ENCODE data around the gene PGLYRP2. TPM values are rescaled to one million over a fixed set of nuclear protein-coding genes. Genes with fewer than 3 reads are reported as not detected.
A peak's percentile ranks its signal among the peaks of the same experiment; 100 is the strongest.

PGLYRP2 gene
- total RNA-seq, 1 donor from 2014 or later, result not detected

GRCh38 chr19:15463861-15464371, 15.4 kb downstream of the PGLYRP2 start:
- intact Hi-C loops (cut with DNase I), result no loop called here
- H3K27ac ChIP-seq, result peak overlapping the region; percentile 78
- TF ChIP-seq CTCF (IDR thresholded peaks at IDR 0.05), result no peak
- peaks cover 6% of the 10 kb centered on the region for H3K4me1 ChIP-seq
- peaks cover 16% of the 10 kb centered on the region for H3K27me3 ChIP-seq
- ATAC-seq (peak; percentile 76), DNase-seq (no peak)
- peaks cover 12% of the 10 kb centered on the region for H3K36me3 ChIP-seq
- peak overlapping the region; percentile 56 for H3K4me3 ChIP-seq
- H3K9me3 ChIP-seq, result no peaks in the 10 kb centered on the region

- no peak for ATAC-seq
- TF ChIP-seq CTCF (IDR thresholded peaks at IDR 0.05), result no peak
- H3K9me3 ChIP-seq, result no peaks in the 10 kb centered on the region
- peaks cover 5% of the 10 kb centered on the region for H3K27me3 ChIP-seq
- intact Hi-C loops (cut with DNase I), result no loop called here
- peaks cover 5% of the 10 kb centered on the region for H3K4me1 ChIP-seq
- no peak for DNase-seq
- H3K36me3 ChIP-seq, result peaks cover 12% of the 10 kb centered on the region
- no peak overlapping the region for H3K4me3 ChIP-seq
- H3K27ac ChIP-seq, result no peak overlapping the region
Observed at GRCh38 chr19:15461694-15462093, 17.6 kb downstream of the PGLYRP2 start.

- Histone ChIP-seq H3K27ac (no peak overlapping the region), H3K4me3 (no peak overlapping the region), H3K9me3 (no peaks in the 10 kb centered on the region), H3K36me3 (peaks cover 12% of the 10 kb centered on the region), H3K4me1 (peaks cover 2% of the 10 kb centered on the region), H3K27me3 (peaks cover 17% of the 10 kb centered on the region)
- TF ChIP-seq CTCF (IDR thresholded peaks at IDR 0.05), result no peak
- intact Hi-C loops (cut with DNase I), result no loop called here
- DNase-seq, result no peak
- ATAC-seq, result no peak
Observed at GRCh38 chr19:15457701-15458484, 21.4 kb downstream of the PGLYRP2 start.

GRCh38 chr19:15456871-15457700, 22.2 kb downstream of the PGLYRP2 start:
- peaks cover 17% of the 10 kb centered on the region for H3K27me3 ChIP-seq
- H3K4me1 ChIP-seq, result peaks cover 6% of the 10 kb centered on the region
- no peak for TF ChIP-seq CTCF (IDR thresholded peaks at IDR 0.05)
- H3K9me3 ChIP-seq, result no peaks in the 10 kb centered on the region
- no peak for DNase-seq
- no peak overlapping the region for H3K4me3 ChIP-seq
- H3K36me3 ChIP-seq, result peaks cover 12% of the 10 kb centered on the region
- ATAC-seq, result no peak
- no peak overlapping the region for H3K27ac ChIP-seq
- intact Hi-C loops (cut with DNase I), result no loop called here

- no peak for TF ChIP-seq CTCF (IDR thresholded peaks at IDR 0.05)
- Histone ChIP-seq H3K27me3 (peaks cover 17% of the 10 kb centered on the region), H3K4me1 (peaks cover 6% of the 10 kb centered on the region), H3K27ac (no peak overlapping the region), H3K36me3 (peaks cover 12% of the 10 kb centered on the region), H3K4me3 (no peak overlapping the region), H3K9me3 (no peaks in the 10 kb centered on the region)
- intact Hi-C loops (cut with DNase I), result no loop called here
- no peak for ATAC-seq
- no peak for DNase-seq
Observed at GRCh38 chr19:15456441-15456840, 22.9 kb downstream of the PGLYRP2 start.
